ENCODE results near the gene TNFRSF21. TPM values are rescaled to one million over a fixed set of nuclear protein-coding genes. Genes with fewer than 3 reads are reported as not detected.

The TNFRSF21 gene
- total RNA-seq, 1 donor from 2014 or later, result 1.8 TPM

GRCh38 chr6:47235964-47236760, 73.5 kb downstream of the TNFRSF21 start:
- no peaks in the 10 kb centered on the region for H3K36me3 ChIP-seq
- no peaks in the 10 kb centered on the region for H3K9me3 ChIP-seq
- intact Hi-C loops (cut with DNase I), result no loop called here
- no peaks in the 10 kb centered on the region for H3K4me1 ChIP-seq
- no peak for DNase-seq (ENCODE audit: low spot score in 2 of 2)
- H3K27me3 ChIP-seq, result no peaks in the 10 kb centered on the region
- no peak overlapping the region for H3K4me3 ChIP-seq
- TF ChIP-seq, protein P1, sequence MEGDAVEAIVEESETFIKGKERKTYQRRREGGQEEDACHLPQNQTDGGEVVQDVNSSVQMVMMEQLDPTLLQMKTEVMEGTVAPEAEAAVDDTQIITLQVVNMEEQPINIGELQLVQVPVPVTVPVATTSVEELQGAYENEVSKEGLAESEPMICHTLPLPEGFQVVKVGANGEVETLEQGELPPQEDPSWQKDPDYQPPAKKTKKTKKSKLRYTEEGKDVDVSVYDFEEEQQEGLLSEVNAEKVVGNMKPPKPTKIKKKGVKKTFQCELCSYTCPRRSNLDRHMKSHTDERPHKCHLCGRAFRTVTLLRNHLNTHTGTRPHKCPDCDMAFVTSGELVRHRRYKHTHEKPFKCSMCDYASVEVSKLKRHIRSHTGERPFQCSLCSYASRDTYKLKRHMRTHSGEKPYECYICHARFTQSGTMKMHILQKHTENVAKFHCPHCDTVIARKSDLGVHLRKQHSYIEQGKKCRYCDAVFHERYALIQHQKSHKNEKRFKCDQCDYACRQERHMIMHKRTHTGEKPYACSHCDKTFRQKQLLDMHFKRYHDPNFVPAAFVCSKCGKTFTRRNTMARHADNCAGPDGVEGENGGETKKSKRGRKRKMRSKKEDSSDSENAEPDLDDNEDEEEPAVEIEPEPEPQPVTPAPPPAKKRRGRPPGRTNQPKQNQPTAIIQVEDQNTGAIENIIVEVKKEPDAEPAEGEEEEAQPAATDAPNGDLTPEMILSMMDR (IDR thresholded peaks at IDR 0.05), result no peak
- H3K27ac ChIP-seq, result no peak overlapping the region

DNA sequence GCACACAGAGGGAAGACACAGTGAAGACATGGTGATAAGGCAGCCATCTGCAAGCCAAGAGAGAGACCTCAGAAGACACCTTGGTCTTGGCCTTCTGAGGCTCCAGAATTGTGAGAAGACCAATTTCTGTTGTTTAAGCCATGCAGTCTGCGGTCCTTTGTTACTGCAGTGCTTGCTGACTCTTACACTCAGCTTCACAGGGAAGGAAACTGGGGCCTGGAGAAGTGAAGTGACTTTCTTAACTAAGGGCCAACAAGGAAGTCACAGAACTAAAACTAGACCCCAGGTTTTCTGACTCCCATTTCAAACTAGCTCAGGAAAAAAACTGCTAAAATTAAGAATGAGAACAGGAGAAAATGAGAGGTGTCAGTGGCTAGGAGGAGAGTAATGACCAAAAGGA, 74.3 kb downstream of the TNFRSF21 start:
- Histone ChIP-seq H3K4me3 (no peak overlapping the region), H3K27me3 (no peaks in the 10 kb centered on the region), H3K27ac (no peak overlapping the region), H3K36me3 (no peaks in the 10 kb centered on the region), H3K4me1 (no peaks in the 10 kb centered on the region), H3K9me3 (no peaks in the 10 kb centered on the region)
- intact Hi-C loops (cut with DNase I), result no loop called here
- DNase-seq (ENCODE audit: low spot score in 2 of 2), result no peak
- TF ChIP-seq, protein P1 (IDR thresholded peaks at IDR 0.05), result no peak

GRCh38 chr6:47234266-47234933, 75.3 kb downstream of the TNFRSF21 start:
- TF ChIP-seq, protein P1 (IDR thresholded peaks at IDR 0.05), result no peak
- H3K4me1 ChIP-seq, result no peaks in the 10 kb centered on the region

GRCh38 chr6:47231151-47231550, 78.6 kb downstream of the TNFRSF21 start:
- H3K4me1 ChIP-seq, result no peaks in the 10 kb centered on the region
- H3K9me3 ChIP-seq, result no peaks in the 10 kb centered on the region
- no peaks in the 10 kb centered on the region for H3K27me3 ChIP-seq
- TF ChIP-seq, protein P1 (IDR thresholded peaks at IDR 0.05), result no peak
- DNase-seq (ENCODE audit: low spot score in 2 of 2), result no peak
- intact Hi-C loops (cut with DNase I), result no loop called here
- H3K27ac ChIP-seq, result no peak overlapping the region
- no peaks in the 10 kb centered on the region for H3K36me3 ChIP-seq
- H3K4me3 ChIP-seq, result no peak overlapping the region

More at GRCh38 chr6:47234266-47234933, 75.3 kb downstream of the TNFRSF21 start:
- H3K27ac ChIP-seq, result no peak overlapping the region
- no peak for DNase-seq (ENCODE audit: low spot score in 2 of 2)
- intact Hi-C loops (cut with DNase I), result no loop called here
- no peaks in the 10 kb centered on the region for H3K36me3 ChIP-seq
- H3K27me3 ChIP-seq, result no peaks in the 10 kb centered on the region
- no peak overlapping the region for H3K4me3 ChIP-seq
- H3K9me3 ChIP-seq, result no peaks in the 10 kb centered on the region

DNA sequence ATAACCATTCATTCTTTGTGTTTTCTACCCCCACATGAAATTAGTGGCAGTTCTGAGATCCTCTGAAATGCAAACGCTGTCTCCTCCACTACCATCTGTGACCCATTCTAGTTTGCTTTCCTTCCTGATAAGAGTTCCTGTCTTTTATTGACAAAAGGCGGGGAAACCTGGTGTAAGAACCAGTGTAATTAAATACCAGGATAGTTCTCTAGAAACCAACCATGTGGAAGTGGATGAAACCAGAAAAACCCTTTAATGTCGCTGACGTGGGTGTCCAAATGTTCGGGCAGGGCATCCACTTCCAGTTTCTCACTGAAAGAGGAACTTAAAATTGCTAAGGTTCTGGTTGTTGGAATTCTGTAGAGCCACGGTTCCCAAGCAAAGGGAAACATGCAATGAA, 79.1 kb downstream of the TNFRSF21 start:
- Histone ChIP-seq H3K9me3 (no peaks in the 10 kb centered on the region), H3K4me3 (no peak overlapping the region), H3K36me3 (no peaks in the 10 kb centered on the region), H3K27ac (no peak overlapping the region), H3K27me3 (no peaks in the 10 kb centered on the region), H3K4me1 (no peaks in the 10 kb centered on the region)
- no peak for DNase-seq (ENCODE audit: low spot score in 2 of 2)
- intact Hi-C loops (cut with DNase I), result no loop called here
- TF ChIP-seq, protein P1 (IDR thresholded peaks at IDR 0.05), result no peak

Measured in ascending aorta (tissue), 2 donors.